Measurements from ENCODE around the gene GPN2.

DNA sequence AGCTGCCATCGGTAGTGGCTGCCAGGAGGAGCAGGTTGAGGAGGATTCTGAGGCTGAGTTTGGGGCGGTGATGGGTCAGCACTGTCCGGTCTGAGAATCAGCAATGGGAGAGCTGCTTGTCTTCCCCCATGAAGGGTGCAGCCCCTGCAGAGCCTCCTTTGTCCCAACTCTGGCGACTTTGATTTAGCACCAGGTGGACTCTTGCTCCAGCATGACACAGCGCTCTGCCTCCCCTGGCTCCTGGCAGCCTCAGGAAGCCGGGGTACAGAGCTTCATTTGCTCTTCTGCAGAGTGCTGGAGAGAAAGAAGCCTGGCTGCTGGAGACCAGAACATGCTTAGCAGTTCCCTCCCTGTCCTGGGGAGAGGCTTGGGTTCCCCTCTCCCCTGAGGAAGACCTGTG lies 50.3 kb downstream of the GPN2 start:
- TF ChIP-seq GATA3 (IDR thresholded peaks at IDR 0.05; ENCODE audit: low read depth, low read length) (no peak), GATA2 (IDR thresholded peaks at IDR 0.05; ENCODE audit: low read depth, low read length) (no peak)

Measured in SH-SY5Y (cell line).